Right lung (tissue), 5 donors: ENCODE measurements around the gene TEX22. TPM values are rescaled to one million over a fixed set of nuclear protein-coding genes. Genes with fewer than 3 reads are reported as not detected.
A peak's percentile ranks its signal among the peaks of the same experiment; 100 is the strongest.

ENCODE experiments used
- DNase-seq, 2 donors: peaks; one replicate each; pipeline ENCODE4 v3.0.0-alpha.2; 2013
- polyA plus RNA-seq, 5 donors: library from polyadenylated mRNA; unstranded; fragments of 120-200 nt; gene quantifications; one replicate each; pipeline versions ENCODE4 v1.2.1 to v1.2.3, GENCODE V29; 2013; ENCODE audit warnings: inconsistent platforms in 1 of 5, low replicate concordance in 1 of 5; ENCODE audit not compliant: insufficient read length in 5 of 5, insufficient read depth in 1 of 5

TEX22 gene
- polyA plus RNA-seq, 5 donors: 0.96 to 3.6 (median 1.4) TPM

GRCh38 chr14:105400016-105400415, 1.7 kb downstream of the TEX22 start:
- no peak for DNase-seq

GRCh38 chr14:105401699-105402098, 3.4 kb downstream of the TEX22 start:
- DNase-seq: no peak

- DNase-seq: no peak
These were observed 10.3 kb downstream of the TEX22 start for GRCh38 chr14:105408592-105408991.

DNA sequence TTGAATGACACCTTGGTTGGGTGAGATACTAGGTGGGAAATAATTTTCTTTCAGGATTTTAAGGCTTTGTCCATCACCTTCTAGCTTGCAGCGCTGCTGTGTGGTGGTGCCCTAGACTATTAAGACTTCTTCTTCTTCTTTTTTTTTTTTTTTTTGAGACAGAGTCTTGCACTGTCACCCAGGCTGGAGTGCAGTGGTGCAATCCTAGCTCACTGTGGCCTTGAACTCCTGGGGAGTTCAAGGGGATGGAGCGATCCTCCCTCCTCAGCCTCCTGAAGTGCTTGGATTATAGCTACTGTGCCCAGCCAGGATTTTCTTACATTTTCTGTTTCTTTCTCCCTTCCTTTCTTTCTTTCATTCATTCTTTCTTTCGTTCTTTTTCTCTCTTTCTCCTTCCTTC, 11.0 kb downstream of the TEX22 start:
- no peak for DNase-seq

DNA sequence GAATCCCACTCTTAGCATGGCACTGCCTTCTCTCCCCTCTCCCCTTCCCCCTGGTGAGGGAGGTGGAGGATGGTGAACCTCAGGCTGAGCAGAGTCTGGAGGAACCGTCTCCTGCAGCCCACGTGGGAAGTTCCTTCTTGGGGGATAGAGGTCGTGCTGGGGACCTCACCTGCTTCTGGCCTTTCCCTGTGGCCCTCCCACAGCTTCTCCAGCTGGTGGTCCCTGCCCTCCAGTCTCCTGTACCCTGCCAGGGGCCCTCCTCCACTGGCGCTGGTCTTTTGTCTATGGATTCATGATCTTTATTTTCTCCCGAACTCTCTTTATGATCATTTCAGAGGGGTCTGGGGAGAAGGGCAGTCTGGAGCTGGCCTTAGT, 12.3 kb downstream of the TEX22 start:
- DNase-seq: no peak

- DNase-seq: no peak
These were observed 12.9 kb downstream of the TEX22 start for GRCh38 chr14:105411017-105411941.

DNA sequence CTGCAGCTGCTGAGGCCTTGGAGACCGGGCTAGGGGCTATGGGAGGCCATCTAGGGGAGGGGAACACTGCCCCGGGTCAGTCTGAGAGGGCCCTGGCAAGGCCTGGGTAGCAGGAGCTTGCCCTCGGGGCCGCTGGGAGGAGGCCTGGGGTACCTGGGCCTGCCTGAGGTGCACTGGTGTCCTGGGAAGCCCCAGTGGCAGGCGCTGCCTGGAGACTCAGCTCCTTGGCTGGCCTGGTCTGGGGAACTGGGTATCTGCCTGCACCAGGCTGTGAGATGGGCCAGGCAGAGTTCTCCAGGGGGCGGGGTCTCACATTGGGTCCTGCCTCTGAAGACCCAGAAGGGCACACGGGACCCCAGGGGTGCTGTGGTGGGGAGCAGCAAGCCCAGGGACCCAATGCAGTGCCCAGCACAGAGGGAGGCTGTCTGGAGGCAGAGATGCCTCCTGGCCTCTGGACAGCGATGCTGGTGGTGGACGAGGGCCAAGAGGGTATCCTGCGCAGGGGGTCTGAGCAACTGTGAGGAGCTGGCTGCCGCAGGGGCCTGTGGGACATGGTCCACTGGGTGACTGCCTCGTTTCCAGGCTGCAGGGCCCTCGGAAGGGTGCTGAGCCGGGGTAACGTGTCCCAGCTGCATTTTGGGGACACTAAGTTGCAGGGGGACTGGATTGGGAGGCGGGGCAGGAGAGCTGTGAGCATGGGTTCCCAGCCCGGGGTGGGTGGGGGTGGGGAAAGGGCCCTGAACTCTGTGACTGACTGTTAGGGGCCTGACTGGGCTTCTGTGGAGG, 13.8 kb downstream of the TEX22 start:
- DNase-seq: no peak

DNA sequence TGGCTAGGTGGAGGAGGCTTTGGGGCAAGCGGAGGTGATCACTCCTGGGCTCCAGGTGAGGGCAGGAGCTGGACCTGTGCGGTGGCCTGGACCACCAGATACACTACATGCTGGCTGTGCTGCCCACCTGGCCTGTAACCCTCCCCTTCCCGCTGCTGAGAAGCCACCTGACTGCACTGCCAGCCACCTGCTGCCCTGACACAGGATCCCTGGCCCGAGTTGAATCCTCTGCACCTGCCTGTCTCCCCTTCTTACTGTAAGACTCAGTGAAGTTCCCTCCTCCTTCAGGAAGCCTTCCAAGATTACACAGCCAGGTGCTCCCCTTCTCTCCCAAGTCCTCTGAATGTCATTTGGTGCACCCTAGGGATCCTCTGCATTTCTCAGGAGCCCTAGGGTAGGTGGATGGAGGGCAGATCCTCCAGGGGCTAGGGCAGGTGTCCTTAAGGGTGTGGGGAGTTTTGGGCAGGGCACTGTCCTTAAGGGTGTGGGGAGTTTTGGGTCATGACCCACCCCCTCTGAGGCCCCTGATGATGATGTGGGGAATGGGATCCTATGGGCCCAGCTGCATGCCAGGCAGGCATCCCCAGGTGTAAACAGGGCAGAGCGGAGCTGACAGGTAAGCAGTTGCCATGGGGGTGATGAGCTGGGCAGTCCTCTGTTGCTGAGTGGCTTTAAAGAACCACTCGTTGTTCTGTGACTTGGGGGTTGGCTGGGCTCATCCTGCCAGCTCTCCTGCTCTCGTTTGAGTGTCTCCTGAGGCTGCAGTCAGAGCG, 14.6 kb downstream of the TEX22 start:
- DNase-seq: no peak

- DNase-seq: no peak
These were observed 15.2 kb downstream of the TEX22 start for GRCh38 chr14:105413544-105413886.

DNA sequence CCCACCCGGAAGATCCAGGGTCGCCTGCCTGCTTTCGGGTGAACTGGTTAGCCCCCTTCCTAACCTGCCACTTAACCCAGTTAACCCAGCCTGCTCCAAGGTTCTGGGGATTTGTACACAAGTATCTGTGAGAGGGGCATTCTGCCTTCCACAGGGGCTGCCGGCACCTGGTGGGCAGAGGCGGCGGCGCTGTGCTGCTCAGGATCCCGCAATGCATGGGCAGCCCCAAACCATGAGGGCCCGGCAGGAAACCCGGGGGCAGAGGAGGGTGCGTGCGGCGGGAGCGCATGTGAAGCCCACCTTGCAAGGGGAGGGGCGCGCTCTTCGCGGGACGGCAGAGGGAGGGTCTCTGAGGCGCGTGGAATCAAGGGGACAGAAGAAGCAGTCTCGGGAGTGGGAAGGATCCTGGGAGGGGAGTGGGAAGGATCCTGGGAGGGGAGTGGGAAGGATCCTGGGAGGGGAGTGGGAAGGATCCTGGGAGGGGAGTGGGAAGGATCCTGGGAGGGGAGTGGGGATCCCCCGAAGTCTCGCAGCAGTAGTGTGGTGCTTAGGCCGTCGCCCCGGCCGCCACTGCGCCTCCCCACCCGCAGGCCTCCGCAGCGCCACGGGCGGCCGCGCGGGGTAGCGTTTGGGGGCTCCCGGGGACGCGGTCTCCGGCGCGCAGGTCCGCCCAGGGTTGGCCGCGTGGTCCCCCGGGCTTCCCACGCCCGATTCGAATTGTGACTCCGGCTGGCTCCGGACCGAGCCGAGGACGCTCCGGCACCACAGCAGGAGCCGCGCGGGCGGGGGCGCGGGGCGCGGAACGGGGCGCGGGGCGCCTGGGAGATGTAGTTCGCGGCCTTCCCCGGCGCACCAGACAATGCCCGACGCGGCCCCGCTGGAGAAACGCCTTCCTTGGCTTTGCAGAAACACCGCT, 16.4 kb downstream of the TEX22 start:
- DNase-seq: peak; percentile 59 to 63

DNA sequence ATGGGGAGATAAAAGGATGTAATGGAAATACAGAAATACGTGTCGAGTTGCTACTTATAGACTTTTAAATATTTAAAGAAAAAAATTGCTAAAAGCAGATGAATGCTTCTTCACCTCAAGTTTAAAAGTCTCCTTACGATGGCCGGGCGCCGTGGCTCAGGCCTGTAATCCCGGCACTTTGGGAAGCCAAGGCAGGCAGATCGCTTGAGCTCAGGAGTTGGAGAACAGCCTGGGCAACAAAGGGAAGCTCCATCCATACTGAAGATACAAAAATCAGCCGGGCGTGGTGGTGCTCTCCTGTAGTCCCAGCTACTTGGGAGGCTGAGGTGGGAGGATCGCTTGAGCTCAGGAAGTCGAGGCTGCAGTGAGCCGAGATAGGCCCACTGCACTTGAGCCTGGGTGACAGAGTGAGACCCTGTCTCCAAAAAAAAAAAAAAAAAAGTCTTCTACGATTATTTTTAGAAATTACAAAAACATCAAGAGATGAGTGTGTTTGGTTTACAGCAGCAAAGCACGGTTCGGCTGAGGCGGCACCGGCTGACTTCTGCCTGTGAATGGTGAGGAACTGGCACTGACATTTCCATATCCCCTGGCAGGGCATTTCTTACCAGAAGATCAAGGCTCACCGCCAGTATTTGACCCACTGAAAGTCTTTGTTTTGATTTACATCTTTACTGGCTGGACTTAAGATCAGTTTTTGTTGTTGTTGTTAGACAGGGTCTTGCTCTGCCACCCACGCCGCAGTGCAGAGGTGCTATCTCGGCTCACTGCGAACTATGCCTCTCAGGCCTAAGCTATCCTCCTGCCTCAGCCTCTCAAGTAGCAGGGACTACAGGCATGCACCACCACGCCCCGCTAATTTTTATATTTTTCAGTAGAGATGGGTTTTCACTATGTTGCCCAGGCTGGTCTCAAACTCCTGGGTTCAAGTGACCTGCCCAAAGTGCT, 17.4 kb downstream of the TEX22 start:
- no peak for DNase-seq

- no peak for DNase-seq
These were observed 18.3 kb downstream of the TEX22 start for GRCh38 chr14:105416671-105417070.

GRCh38 chr14:105417690-105418121, 19.4 kb downstream of the TEX22 start:
- DNase-seq: no peak

GRCh38 chr14:105418269-105419194, 20.2 kb downstream of the TEX22 start:
- no peak for DNase-seq

DNA sequence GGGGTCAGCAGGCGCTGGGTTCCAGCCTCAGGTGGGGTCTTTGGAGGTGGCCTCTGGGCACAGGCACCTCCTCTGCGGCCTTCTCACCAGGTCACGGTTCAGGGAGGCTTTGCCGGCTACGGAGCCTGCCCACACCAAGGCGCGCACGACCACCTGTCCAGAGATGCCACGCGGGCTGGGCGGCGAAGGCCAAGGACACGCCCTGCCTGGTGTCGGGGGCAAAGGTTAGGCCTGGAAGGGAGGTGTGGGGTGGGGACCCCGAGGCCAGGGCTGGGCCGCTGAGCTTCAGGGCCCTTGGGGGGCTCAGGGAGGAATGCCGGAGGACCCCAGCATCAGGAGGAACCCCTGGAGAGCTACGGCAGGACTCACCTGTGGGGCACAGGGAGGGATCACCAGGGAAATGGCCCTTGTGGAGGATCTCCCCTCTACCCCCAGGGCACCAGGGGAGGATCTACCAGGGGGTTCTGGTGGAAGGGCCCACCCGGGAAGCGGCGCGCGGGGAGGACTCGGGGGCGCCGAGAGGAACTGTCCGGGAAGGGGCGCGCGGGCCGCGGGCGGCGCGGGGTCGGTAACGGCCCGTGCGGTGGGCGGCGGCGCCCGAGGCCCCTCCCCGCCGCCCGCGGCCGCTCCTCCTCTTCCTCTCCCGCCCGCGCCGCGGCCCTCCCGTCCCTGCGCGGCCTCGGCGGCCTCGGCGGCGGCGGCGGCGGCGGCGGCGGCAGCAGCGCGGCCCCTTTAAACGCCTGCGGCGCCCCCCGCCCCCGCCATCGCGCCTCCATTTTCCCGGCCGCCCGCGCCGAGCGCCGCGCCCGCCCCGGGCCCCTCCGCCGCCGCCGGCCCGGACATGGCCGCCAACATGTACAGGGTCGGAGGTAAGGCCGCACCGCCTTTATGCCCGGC, 21.1 kb downstream of the TEX22 start, which contains the start of gene MTA1:
TSS of gene MTA1 (plus strand) at position 633 of the 897 bp plus-strand sequence. CDS start at position 842, 209 bp downstream.
- DNase-seq: no peak

DNA sequence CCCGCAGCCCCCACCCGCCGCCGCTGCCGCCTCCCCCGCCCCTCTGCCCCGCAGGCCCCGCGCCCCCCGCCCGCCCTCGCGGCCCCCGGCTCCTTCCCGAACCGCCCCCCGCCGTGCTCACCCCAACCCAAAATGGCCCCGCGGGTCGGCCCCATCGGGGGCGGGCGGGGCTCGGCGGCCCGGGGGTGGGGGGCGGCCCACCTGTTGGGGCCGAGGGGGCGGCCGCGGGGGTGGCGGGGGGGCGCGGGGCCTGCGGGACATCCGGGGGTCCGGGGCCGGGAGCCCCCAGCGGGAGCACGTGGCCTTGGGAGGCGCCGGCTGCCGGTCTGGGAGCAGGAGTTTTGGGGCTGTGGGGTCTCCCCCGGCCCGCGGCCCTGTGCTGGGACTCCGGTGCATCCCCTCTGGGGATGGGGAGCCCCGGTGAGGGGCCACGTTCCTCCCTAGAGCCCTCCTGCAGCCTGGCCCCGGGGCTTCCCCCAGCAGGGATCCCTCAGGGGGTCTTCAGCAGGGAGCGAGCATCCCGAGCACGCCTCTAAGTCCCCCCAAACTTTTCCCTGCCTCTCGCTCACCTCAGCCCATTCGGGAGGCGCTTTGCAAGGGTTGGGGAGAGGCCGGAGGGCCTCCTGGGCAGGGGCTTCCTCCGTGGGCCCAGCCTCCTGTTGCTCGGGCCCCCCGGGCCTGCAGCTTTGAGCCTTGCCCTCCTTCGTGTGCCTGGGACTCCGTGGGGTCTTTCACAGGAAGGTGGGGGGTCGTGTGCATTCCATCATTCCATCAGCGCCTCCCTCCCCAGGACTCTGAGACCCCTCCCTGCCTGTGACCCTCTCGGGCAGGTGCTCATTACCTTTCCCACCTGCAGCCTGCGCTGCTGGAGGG, 22.0 kb downstream of the TEX22 start:
- no peak for DNase-seq
